NCI-H1436 treated with DMSO at 0.1 percent for 48 hours (cell line): ENCODE measurements around the gene TMC6.
"Not testable (repeated sequence)": the region's sequence is repeated elsewhere in the genome, so short reads cannot be mapped to it uniquely, and the experiment has no call there.

Experiments used
- DNase-seq: peaks from one replicate; lab custom pipeline; 2025; lab: John Stamatoyannopoulos, UW

Gene TMC6

DNA sequence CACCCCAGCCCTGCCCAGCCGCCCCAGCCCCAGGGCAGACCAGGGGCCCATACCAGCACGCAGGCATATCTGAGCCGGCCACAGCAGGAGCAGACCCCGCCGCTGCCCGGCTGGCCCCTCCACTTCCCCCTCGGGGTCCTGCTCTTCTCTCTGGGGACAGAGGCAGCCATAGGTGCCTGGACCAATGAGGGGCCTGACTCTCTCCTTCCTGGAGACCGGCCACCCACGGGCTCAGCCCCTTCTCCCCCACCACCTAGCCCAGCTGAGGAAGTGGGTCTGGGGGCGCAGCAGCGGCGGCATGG lies 3.8 kb downstream of the TMC6 start:
- DNase-seq: no peak

DNA sequence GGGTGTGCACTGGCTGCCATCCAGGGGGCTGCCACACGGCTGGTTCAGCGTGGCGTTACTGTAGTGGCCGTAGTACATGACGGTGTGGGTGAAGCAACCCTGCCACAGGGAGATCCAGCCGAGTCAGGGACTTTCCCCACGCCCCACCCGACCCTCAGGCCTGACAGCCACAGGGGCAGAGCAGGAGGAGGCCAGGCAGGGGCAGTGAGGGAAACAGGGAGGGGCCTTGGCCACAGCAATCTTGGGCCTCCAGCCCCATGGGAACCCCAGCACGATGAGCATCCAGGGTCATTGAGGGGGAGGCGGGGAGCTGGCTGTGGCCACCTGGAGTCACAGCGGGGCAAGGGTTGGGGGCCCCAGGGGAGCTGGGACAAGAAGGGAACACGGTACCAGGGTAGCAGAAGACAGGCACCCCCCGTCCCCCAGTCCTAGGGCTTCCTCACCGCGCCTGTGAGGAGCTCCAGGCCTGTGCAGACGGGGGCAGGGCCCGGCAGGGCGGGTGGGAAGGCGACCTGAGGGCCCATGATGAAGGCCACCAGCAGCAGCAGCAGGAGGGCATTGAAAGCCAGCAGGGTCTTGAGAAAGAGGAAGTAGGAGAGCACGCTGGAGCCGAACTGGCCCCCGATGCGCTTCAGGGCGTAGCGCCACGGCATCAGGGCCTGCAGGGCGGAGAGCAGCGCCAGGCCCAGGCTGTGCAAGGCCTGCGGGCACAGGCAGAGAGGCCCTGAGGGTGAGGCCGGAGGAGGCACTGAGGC lies 4.3 kb downstream of the TMC6 start:
- no peak for DNase-seq

DNA sequence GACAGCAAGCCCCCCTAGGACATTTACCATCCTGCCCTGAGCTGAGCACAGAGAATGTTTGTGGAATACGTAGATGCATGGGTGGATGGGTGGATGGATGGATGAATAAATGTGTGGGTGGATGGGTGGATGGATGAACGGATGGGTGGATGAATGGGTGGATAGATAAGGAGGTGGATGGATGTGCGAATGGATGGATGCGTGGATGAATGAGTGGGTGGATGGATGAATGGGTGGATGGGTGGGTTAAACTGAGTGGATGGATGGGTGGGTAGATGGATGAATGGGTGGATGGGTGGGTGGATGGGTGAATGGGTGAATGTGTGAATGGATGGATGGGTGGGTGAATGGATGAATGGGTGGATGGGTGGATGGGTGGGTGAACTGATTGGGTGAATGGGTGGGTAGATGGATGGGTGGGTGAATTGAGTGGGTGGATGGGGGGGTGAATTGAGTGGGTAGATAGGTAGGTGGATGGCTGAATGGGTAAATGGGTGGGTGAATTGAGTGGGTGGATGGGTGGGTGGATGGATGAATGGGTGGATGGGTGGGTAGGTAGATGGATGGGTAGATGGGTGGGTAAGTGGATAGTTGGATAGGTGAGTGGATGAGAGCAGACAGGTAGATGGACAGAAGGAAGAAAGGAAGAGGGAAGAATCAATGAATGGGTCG lies 5.2 kb downstream of the TMC6 start:
- no peak for DNase-seq

DNA sequence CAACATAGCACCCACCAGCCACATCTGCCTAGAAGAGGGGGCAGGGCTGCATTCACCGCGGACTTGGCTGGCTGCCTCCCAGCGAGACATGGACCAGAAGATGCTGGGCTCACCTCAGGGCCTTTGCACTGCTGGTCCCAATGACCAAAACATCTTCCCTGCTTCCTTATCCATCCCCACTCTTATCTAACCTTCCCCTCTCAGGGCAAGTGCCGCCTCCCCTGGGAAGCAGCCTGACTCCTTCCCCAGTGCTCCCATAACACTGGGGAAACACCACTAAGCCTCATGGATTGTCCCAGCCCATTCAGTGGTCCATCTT lies 5.7 kb downstream of the TMC6 start:
- DNase-seq: no peak

DNA sequence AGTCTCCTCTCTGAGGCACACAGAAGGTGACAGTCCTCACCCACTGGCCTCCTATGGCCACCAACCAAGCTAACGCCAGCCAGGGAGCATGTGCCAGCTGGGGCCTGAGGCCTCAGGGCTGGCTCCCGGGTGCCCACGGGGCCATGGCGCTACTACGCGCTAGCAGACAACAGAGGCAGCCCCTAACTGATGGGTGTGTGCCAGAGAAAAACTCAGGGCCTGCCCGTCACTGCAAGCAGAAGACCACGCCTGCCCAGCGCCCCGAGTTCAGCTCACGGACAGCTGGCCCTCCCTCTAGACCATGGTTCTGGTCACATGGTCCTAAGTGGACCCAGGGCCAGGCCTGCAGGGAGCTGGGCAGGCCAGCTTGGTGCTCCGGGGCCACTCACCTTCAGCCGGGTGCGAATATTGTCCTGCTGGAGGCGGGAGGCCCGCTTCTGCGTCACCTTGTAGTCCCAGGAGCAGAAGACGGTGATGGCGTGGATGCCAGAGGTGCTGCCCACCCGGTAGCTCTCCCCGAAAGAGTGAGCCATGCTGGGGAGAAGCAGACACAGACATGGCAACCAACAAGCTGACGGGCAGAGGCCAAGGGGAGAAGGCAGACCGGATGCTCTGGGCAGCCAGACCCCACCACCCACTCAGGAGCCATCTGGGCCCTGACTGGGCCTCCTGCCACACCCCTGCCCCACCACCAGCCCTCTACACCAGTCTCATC lies 6.2 kb downstream of the TMC6 start:
- no peak for DNase-seq

DNA sequence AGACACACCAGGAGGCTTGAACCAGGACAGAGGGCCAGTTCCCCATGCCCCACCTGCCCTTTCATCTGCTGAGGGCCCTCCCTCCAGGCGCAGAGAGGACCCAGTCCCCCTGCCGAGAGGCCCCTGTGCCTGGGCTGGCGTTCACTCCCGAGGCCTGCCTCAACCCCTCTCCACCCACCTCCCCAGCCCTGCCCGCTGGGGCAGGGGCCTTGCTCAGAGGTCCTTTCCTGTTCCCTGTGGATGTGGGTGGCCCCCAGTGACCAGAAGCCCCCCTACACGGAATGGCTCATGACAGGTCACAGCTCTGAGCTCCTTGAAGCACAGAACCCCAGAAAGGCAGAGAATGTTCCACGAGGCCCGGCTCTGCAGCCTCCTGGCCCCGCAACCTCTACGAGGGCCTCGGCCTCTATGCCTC lies 6.7 kb downstream of the TMC6 start:
- no peak for DNase-seq

DNA sequence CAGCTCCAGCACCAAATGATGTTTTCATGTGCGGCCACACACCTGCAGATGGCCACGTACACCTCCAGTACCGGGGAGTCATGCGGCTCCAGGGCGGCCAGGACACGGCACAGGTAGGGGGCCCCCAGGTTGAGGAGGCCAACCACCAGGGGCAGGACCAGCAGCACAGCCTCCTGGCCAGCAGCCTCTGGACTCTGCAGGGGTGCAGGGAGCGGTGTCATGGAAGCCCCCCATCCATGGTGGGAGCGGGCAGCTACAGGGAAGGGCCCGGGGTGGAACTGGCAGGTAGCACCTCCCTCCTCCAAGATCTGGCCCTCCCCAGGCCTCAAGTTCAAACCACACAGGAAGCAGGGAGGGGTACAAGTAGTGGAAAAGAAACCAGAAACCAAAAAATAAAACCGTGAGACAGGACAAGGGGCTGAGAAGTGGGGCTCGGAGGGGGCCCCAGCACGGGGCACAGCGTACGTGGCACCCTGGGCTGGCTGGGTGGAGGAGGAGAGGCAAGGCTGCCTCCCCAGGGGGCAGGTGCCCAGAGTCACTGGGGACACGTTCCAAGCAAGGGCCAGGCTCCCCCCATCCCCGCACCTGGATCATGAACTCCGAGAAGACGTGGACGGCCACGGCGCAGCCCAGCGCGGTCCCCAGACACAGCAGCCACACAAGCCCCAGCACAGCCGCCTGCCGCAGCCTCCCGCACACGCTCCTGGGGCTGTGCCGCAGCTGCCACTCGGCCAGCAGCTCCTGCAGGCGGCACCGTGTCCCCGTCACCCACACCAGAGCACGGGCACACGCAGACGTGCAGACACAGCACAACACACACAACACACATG lies 7.4 kb downstream of the TMC6 start:
- DNase-seq: no peak

DNA sequence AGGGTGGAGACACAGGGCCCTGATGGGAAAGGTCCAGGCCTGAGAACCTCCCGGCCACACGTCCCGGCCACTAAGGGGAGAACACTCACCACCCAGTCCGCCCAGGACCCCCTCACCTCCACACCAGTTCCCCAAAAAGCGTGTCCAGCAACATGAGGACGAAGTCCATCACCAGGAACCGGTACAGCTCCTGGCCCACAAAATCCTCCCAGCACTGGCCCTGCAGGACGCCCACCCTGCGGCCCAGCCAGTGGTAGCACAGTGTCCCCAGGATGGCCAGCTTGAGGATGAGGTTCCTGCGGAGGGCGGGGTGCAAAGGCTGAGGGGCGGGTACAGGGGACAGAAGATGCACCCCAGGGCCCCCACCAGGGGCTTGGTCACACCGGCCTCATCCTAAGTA lies 8.0 kb downstream of the TMC6 start:
- DNase-seq: no peak

DNA sequence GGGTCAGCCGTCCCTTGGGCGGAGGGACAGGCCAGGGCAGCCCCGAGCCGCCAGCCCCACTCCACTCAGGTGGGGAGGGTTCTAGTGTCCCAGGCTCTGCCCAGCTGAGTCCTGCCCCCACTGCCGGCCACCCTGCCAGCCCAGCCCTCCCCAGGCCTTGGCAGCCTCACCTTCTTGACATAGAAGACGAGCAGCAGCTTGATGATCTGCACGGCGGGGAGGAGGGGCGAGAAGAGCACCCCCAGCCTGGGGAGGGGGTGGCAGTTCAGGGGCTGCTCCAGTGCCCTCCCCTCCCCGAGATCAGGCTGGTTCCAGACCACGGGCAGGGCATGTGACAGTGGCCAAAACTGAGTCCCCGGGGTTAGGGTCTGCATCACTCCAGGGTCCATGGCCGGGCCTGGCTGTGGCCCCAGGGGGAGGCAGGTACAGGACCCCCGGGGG lies 9.7 kb downstream of the TMC6 start:
- DNase-seq: no peak

DNA sequence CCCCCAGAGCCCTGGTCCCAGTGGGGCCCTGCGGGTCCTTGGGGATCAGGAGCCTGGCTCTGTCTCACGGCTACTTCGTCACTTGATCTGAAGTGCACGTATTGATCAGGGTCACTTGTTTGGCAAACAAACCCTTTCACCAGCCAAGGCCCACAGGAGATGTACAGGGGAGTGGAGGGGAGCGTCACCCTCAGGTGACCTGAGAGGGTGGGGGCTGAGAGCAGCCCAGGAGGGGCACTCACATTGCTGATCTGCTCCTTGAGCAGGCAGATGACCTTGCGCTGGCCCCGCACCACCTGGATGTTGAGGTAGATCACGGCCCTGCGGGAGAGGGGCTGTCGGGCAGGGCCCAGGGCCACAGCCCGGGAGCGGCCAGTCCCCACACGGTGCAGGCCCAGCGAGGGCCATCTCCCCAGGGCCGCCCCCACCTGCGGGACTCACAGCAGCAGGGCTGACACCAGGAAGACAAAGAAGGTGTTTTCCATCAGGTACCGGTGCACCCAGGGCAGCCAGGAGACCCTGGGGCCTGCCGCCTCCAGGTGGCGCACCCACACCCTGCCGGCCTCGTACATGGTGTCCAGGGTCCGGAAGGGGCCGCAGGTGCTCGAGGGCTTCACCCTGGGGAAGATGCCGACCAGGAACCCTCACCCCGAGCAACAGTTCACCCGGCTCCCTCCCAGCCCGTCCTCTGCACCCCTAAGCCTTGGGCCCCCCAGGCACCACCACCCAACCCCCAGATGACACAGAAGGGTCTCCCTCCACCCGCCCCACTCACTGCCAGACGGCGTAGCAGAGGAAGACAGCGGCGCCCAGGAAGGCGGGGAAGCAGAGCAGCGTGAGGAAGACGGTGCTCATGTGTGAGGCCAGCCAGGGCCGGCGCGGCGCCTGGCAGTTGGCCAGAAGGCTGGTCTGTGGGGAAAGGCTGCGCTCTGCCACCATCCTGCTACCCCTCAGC lies 11.3 kb downstream of the TMC6 start:
- DNase-seq: no peak

DNA sequence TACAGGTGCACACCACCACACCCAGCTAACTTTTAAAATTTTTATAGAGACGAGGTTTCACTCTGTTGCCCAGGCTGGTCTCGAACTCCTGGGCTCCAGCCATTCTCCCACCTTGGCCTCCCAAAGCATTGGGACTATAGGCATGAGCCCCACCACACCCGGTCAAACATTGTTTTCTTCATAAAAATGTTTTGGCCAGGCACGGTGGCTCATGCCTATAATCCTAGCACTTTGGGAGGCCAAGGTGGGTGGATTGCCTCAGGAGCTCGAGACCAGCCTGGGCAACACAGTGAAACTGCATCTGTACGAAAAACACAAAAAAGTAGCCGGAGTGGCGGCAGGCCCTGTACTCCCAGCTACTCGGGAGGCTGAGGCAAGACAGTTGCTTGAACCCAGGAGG lies 12.1 kb downstream of the TMC6 start:
- no peak for DNase-seq

DNA sequence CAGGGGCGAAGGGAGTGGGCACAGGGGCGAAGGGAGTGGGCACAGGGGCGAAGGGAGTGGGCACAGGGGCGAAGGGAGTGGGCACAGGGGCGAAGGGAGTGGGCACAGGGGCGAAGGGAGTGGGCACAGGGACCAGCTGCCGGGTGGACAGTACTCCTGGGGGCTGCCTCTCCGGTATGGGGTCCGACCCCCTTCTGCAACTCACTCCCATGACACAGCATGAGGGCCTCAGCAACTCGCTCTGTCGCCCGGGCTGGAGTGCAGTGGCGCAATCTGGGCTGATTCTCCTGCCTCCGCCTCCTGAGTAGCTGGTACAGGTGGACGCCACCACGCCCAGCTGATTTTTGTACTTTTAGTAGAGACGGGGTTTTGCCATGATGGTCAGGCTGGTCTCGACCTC lies 12.8 kb downstream of the TMC6 start:
- DNase-seq: not testable (repeated sequence)

DNA sequence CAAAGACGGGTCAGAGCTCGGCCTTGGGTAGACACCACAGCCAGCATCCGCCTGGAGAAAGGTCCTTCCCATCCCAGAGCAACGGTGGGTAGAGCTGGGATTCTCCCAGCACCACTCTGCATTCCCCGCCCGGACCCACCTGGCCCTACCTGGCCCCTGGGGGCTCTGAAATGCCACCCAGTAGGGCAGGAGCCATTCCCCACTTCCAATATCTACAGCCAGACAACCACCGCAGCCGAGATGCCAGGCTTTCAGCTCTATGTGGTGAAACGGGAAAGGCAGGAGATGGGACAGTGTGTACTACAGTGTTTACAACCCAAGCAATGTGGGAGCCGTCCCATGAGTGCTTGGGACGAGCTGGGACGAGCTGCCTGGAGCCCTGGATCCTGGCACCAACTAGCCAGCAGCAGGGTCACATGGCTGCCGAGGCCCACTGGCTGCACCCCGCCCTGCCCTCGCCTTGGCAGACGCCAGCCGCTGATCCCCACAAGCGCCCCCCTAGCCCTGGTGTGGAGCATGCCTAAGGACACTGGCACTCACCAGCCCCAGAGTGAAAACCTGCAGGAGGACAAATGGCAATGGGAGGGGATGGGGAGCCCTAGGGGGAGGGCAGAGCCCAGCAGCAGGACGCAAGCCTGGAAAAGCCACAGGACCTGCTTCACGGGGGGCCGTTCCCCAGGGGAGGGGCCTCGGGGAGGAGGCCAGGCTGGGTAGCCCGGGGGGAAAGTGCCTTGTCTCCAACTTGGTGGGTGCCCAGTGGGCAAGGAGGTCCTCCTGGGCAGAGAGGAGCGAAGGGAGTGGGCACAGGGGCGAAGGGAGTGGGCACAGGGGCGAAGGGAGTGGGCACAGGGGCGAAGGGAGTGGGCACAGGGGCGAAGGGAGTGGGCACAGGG lies 13.5 kb downstream of the TMC6 start:
- no peak for DNase-seq

DNA sequence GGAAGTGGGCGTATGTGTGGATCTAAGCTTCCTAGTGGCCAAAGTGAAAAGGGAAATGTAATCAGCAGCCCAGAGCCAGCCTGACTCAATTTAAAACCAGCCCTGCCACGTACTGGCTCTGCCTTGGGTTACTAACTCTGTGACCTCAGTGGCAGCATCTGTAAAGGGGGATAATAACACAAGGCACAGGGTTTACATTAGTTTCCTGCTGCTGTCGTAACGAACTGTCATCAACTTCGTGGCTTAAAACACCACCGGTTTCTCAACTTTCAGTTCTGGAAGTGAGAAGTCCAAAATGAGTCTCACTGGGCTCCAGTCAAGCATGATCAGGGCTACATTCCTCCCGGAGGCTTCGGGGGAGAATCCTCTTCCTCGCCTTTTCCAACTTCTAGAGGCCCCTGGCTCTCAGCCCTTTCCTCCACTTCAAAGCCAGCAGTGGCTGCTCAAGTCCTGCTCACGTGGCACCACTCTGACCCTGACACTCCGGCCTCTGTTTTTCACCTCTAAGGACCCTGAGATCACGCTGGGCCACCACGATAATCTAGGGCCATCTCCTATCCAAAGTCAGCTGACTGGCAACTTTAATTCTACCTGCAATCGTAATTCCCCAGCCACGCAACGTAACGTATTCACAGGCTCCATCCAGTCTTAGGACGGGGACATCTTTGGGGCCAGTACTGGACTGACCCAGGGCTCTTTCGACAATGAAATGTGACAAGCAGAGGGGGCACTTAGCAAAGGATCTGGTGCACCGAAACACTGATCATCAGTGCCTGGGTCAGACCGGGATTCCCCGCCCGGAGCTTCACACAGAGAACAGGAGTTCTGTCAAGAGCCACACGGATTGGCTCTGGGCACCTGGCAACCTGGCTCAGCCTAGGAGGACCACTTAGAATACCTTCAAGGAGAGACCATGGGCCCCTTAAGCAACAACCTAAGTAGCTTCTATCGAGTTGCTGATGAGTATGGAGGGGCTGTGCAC lies 14.5 kb downstream of the TMC6 start:
- no peak for DNase-seq

DNA sequence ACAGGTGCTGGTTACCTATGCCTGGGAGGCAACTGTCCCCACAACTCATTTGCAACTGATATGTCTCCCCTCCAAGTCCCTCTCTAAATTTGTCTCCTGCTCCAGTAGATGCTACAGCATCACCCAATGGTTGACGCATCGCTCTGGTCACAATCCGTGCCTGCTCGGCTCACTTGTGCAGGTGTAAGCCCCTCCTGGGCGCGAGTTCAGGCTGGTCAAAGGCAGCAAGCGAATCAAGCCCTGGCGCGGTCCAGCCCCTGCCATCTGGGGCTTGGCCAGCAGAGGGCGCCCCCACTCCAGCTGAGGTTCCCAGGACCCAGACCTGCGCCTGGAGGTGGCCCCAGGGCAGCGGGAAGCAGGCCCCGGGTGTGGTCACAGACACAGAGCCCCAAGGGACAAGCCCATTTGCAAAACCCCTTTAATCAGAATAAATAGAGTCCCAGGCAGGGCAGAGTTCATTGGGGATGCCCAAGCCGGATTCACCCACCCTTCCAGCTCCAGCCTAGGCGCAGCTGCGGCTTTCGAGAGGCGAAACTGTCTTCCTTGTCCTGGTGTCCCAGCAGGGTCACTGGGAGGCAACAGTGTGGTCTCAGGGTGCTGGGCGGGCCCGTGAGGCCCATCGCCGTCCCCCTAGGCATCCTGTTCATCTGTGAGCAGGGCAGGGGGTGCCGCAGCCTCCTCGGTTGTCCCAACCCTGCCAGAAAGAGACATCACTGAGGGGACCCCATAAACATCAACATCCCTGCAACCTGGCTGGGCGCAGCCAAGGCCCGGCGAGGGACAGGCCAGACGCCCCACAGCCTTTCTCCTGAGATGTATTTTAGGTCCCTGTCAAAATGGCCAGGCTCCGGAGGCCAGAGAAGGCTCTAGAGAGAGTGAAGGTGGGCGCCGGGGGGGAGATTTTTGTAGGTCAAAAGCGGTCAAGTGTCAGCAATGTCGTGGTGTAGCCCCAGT lies 15.8 kb downstream of the TMC6 start:
- DNase-seq: no peak

DNA sequence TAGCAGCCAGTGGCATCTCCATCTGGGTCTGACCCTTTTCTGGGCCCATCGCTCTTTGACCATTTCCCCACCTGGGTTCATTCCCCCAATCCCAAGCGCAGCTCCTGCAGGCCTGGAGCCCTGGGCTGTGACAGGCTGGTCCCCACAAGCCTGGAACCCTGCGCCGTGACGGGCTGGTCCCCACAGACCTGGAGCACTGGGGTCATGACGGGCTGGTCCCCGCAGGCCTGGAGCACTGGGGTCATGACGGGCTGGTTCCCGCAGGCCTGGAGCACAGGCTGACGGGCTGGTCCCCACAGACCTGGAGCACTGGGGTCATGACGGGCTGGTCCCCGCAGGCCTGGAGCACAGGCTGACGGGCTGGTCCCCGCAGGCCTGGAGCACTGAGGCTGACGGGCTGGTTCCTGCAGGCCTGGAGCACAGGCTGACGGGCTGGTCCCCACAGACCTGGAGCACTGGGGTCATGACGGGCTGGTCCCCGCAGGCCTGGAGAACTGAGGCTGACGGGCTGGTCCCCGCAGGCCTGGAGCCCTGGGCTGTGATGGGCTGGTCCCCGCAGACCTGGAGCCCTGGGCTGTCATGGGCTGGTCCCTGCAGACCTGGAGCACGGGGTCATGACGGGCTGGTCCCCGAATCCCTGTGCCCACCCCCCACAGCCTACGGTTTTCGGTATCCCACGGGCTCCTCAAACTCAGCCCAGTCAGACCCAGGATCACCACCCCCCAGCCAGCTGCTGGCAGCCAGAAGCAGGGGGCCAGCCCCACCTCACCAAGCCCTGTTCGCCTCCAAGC lies 16.6 kb downstream of the TMC6 start:
- no peak for DNase-seq
